ENCODE measurements around the gene PARD6G.

GRCh38 chr18:80208620-80209019 lies 38.7 kb downstream of the PARD6G start:
- TF ChIP-seq CTCF (IDR thresholded peaks at IDR 0.05), result no peak
- TF ChIP-seq POLR2A (IDR thresholded peaks at IDR 0.05), result no peak

Data from body of pancreas (tissue), 4 donors.